Upper lobe of left lung (tissue), 6 donors: ENCODE data around the gene FOXE3. TPM values are rescaled to one million over a fixed set of nuclear protein-coding genes. Genes with fewer than 3 reads are reported as not detected.

Experiments
- ATAC-seq, 2 donors: fragments of 200-7000 bp; cut with Tn5 transposase; one replicate each; pipeline ENCODE4 v1.9.1; 2022; ENCODE audit warnings: mild to moderate bottlenecking in 2 of 2, moderate library complexity in 2 of 2; ENCODE audit not compliant: low FRiP score in 2 of 2
- DNase-seq, 2 donors: peaks; one replicate each; pipeline ENCODE4 v3.0.0-alpha.2; 2019 to 2020
- H3K27ac ChIP-seq, 4 donors: fragments of 200-600 bp; sonication (generic); one replicate each; pipeline ENCODE4 v1.5.1; 2016 to 2019
- H3K27me3 ChIP-seq, 4 donors: fragments of 200-600 bp; sonication (generic); one replicate each; pipeline ENCODE4 v1.5.1; 2017 to 2019
- H3K36me3 ChIP-seq, 4 donors: fragments of 200-600 bp; sonication (generic); one replicate each; pipeline ENCODE4 v1.5.1; 2016 to 2019
- H3K4me1 ChIP-seq, 4 donors: fragments of 200-600 bp; sonication (generic); one replicate each; pipeline ENCODE4 v1.5.1; 2018 to 2019
- H3K4me3 ChIP-seq, 4 donors: fragments of 200-600 bp; sonication (generic); one replicate each; pipeline ENCODE4 v1.5.1; 2017 to 2019; ENCODE audit warnings: mild to moderate bottlenecking in 2 of 4, moderate library complexity in 1 of 4
- H3K9me3 ChIP-seq, 4 donors: fragments of 200-600 bp; sonication (generic); one replicate each; pipeline ENCODE4 v1.5.1; 2018 to 2019
- CTCF ChIP-seq, 6 experiments: fragments of 450-650 bp in 4 of 6; fragments of 200-600 bp in 2 of 6; sonication (generic) in 2 of 6; IDR thresholded peaks; one replicate each; pipeline ENCODE4 v1.5.1; 2016 to 2019; ENCODE audit warnings: antibody characterized with exemption in 6 of 6
- EP300 ChIP-seq, 4 donors: sonication (generic); formaldehyde crosslinking; IDR thresholded peaks; one replicate each; pipeline ENCODE4 v1.5.1; 2017; ENCODE audit warnings: antibody characterized with exemption in 4 of 4, control low read depth in 2 of 4
- POLR2A ChIP-seq, 4 donors: fragments of 450-650 bp; IDR thresholded peaks; one replicate each; pipeline ENCODE4 v1.5.1; 2016 to 2017; ENCODE audit warnings: antibody characterized with exemption in 4 of 4, mild to moderate bottlenecking in 2 of 4
- POLR2AphosphoS5 ChIP-seq, 2 donors: sonication (generic); formaldehyde crosslinking; IDR thresholded peaks; one replicate each; pipeline ENCODE4 v1.5.1; 2017; ENCODE audit warnings: antibody characterized with exemption in 2 of 2
- WGBS, 2 donors: methylation state at CpG; one replicate each; pipeline ENCODE4 v1.1.5; 2017 to 2018; 5-methylcytosine and 5-hydroxymethylcytosine counted together
- total RNA-seq, 6 donors: library from RNA; depleted of rRNA in 4 of 6; stranded (reverse); fragments of >200 nt in 4 of 6; gene quantifications; one replicate each; pipeline versions ENCODE4 v1.1.0 to v1.2.1, GENCODE V29; 2016 to 2021
- donor health status: DM: no; HTN: no; CAD: no; lungs with moderate emphysema.
- donor health status: DM: no; HTN: yes; CAD: no; lungs with severe emphysema.

Gene FOXE3
- total RNA-seq, 6 donors from 2014 or later: not detected

DNA sequence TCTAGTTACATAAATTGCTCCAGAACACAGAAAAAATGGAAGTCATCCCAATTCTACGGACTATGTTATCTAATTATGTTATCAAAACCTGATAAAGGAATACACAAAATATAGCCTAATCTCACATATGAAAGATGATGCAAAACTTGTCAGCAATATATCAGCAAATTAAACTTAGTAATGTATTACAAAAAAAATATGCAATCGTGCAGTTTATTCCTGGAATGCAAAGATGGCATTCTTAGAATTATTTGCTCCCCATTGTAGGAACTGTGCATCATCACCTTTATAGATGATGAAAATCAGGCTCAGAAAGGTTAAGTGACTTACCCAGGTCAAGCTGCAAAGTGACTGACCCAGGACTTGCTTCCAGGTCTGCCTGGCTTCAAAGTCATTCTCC is 7.8 kb downstream of the FOXE3 start:
- Histone ChIP-seq H3K4me3 (no peak overlapping the region), H3K4me1 (no peaks in the 10 kb centered on the region), H3K36me3 (no peaks in the 10 kb centered on the region), H3K9me3 (no peaks in the 10 kb centered on the region), H3K27ac (no peak overlapping the region), H3K27me3 (no peaks in the 10 kb centered on the region)
- ATAC-seq: no peak
- no peak for TF ChIP-seq CTCF (IDR thresholded peaks at IDR 0.05)
- TF ChIP-seq EP300 (IDR thresholded peaks at IDR 0.05): no peak
- no peak for TF ChIP-seq POLR2A (IDR thresholded peaks at IDR 0.05)
- no peak for TF ChIP-seq POLR2AphosphoS5 (IDR thresholded peaks at IDR 0.05)
- DNase-seq: no peak
- 44 to 45% methylated on average over 2 of the region's 2 CpGs for WGBS, 2 donors

DNA sequence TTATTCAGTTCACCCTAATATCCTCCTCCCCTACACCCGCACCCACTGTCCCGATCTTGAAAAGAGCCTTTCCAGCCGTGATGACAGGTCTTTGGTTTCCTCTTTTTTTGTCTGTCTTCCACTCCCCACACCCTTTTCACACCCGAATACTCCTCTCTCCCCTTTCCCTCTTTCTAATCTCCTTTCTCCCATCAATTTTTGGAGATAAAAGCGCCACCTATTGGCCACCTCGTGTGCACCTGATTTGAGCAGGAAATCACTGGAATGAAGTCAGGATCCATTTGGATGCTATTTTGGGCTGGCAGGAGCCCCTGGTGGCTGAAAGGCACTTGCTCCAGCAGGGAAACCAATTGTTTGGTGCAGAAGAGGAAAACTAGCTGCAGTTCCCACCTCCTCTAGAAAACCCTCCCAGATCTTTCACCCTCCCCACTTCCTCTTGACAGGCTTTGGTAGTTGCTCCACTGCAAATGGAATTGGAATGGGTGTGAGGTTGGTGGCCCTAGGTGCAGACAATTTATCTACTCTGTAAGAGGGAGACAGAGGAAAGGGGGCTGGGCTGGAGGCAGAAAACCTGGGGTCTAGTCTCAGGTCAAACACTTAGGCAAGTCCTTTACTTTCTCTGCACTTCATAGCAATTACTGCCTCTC is 8.4 kb downstream of the FOXE3 start:
- Histone ChIP-seq H3K27ac (no peak overlapping the region), H3K4me1 (no peaks in the 10 kb centered on the region), H3K36me3 (no peaks in the 10 kb centered on the region), H3K27me3 (no peaks in the 10 kb centered on the region), H3K4me3 (no peak overlapping the region), H3K9me3 (no peaks in the 10 kb centered on the region)
- 5 to 6% methylated on average over 6 of the region's 6 CpGs for WGBS, 2 donors
- peak in 1 of 2 donors; percentile 45 for ATAC-seq
- TF ChIP-seq EP300 (IDR thresholded peaks at IDR 0.05) (no peak), POLR2A (IDR thresholded peaks at IDR 0.05) (no peak), CTCF (IDR thresholded peaks at IDR 0.05) (peak in 5 of 6 experiments; percentile 39 to 64 (median 52)), POLR2AphosphoS5 (IDR thresholded peaks at IDR 0.05) (no peak)
- no peak for DNase-seq

- Histone ChIP-seq H3K27me3 (peaks cover 0 to 23% (median 13%) of the 10 kb centered on the region in 4 donors), H3K27ac (no peak overlapping the region), H3K4me1 (peaks cover 26 to 43% (median 36%) of the 10 kb centered on the region in 4 donors), H3K4me3 (no peak overlapping the region), H3K36me3 (no peaks in the 10 kb centered on the region), H3K9me3 (no peaks in the 10 kb centered on the region)
- ATAC-seq: no peak
- no peak for DNase-seq
- WGBS, 2 donors: 82 to 90% methylated on average over 1 of the region's 1 CpG
- no peak for TF ChIP-seq POLR2A (IDR thresholded peaks at IDR 0.05)
- TF ChIP-seq POLR2AphosphoS5 (IDR thresholded peaks at IDR 0.05): no peak
- TF ChIP-seq EP300 (IDR thresholded peaks at IDR 0.05): no peak
- no peak for TF ChIP-seq CTCF (IDR thresholded peaks at IDR 0.05)
Measured at GRCh38 chr1:47431534-47431933, 15.4 kb downstream of the FOXE3 start.

DNA sequence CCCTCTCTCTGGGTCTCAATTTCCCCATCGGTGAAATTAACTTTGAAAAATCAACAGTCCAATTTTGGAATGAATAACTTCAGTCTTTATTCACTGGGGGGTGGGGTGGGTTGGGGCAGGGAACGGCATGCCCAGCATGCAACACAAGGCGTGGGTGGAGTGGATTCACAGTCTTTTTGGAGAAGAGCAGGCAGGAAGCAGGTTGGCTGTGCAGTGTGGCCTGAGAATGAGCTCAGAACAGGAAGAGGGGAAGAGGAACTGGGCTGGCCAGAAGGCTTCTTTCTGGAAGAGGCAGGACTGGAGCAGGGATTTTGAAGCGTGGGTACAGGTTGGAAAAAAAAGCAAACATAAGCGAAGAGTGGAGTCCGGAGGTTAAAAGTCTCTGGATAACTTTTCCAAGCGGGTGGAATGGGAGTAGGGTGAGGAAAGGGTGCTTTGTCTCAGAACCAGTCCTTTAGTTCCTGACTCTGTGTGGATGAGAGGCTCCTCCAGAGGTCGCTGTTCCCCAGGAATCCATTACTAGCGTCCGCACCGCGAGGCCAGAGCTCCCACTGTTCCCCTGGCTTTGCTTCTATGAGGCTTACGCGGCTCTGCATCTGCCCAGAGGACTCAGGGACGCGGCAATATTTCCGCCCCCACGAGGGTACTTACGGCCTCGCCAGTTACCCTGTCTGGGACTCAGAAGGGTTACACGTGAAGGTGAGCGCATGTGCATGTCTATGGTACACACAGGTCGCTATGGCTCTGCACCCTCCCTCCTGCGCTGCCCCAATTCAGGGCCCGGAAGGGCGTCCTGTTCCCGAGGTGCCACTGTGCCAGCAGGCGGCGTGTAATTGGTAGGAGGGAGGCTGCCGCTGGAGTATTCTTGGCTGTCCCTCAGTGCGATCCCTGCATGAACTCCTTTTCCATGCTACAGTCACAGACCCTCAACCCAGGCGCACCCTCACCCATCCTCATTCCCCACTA is 16.3 kb downstream of the FOXE3 start:
- peak; percentile 59 to 76 for ATAC-seq

More for the DNA sequence above, 16.3 kb downstream of the FOXE3 start:
- Histone ChIP-seq H3K4me1 (peaks cover 26 to 51% (median 43%) of the 10 kb centered on the region in 4 donors), H3K4me3 (peak overlapping the region in 2 of 4 donors; percentile 12 to 13), H3K27me3 (peaks cover 0 to 23% (median 14%) of the 10 kb centered on the region in 4 donors), H3K9me3 (no peaks in the 10 kb centered on the region), H3K36me3 (no peaks in the 10 kb centered on the region), H3K27ac (no peak overlapping the region)
- TF ChIP-seq CTCF (IDR thresholded peaks at IDR 0.05): peak; percentile 36 to 75 (median 62)
- TF ChIP-seq POLR2AphosphoS5 (IDR thresholded peaks at IDR 0.05): no peak
- 22 to 26% methylated on average over 26 to 32 of the region's 32 CpGs for WGBS, 2 donors
- DNase-seq: peak in 1 of 2 donors; percentile 58
